Lower leg skin (tissue), 4 donors: ENCODE data around the gene ZNF641. TPM values are rescaled to one million over a fixed set of nuclear protein-coding genes. Genes with fewer than 3 reads are reported as not detected.

Source experiments
- DNase-seq, 2 donors: peaks; one replicate each; pipeline ENCODE4 v3.0.0-alpha.2; 2019; ENCODE audit warnings: low spot score in 2 of 2
- H3K4me3 ChIP-seq: fragments of 200-600 bp; sonication (generic); 2 replicates; pipeline ENCODE4 v1.5.1; 2017; ENCODE audit warnings: mild to moderate bottlenecking, low read depth; ENCODE audit not compliant: poor library complexity, severe bottlenecking
- CTCF ChIP-seq, 3 donors: fragments of 450-650 bp; IDR thresholded peaks; one replicate each; pipeline ENCODE4 v1.5.1; 2016; ENCODE audit warnings: antibody characterized with exemption in 3 of 3, mild to moderate bottlenecking in 3 of 3, moderate library complexity in 2 of 3
- POLR2A ChIP-seq, 2 donors: fragments of 450-650 bp; IDR thresholded peaks; one replicate each; pipeline ENCODE4 v1.6.1; 2016 to 2017; ENCODE audit warnings: antibody characterized with exemption in 2 of 2, mild to moderate bottlenecking in 1 of 2, moderate library complexity in 1 of 2
- WGBS, 2 donors: methylation state at CpG; one replicate each; pipeline ENCODE4 v1.1.5; 2018; 5-methylcytosine and 5-hydroxymethylcytosine counted together
- intact Hi-C: fragments of 100-400 bp; cut with DNase I; formaldehyde crosslinking; loops from one replicate; pipeline ENCODE4 v1.15.0; 2023; ENCODE audit warnings: low total_unique reads
- total RNA-seq, 4 donors: library from RNA; depleted of rRNA; stranded (reverse); fragments of >200 nt; gene quantifications; one replicate each; pipeline ENCODE4 v1.1.0, GENCODE V29; 2016

The ZNF641 gene
- total RNA-seq, 4 donors from 2014 or later = 7.8 to 14.1 (median 12.1) TPM

- WGBS, 2 donors = 80 to 84% methylated on average over 2 of the region's 2 CpGs
- intact Hi-C loops = no loop called here
- no peak overlapping the region for H3K4me3 ChIP-seq
- DNase-seq = no peak
- TF ChIP-seq POLR2A (IDR thresholded peaks at IDR 0.05) = no peak
- no peak for TF ChIP-seq CTCF (IDR thresholded peaks at IDR 0.05)
Measured at GRCh38 chr12:48302161-48302911, 48.4 kb downstream of the ZNF641 start.

GRCh38 chr12:48300774-48301173, 49.9 kb downstream of the ZNF641 start:
- intact Hi-C loops = no loop called here
- WGBS, 2 donors = 81 to 93% methylated on average over 1 of the region's 1 CpG
- DNase-seq = no peak
- H3K4me3 ChIP-seq = no peak overlapping the region
- TF ChIP-seq CTCF (IDR thresholded peaks at IDR 0.05) = no peak
- TF ChIP-seq POLR2A (IDR thresholded peaks at IDR 0.05) = no peak

- DNase-seq = peak; percentile 59 to 89
- TF ChIP-seq POLR2A (IDR thresholded peaks at IDR 0.05) (no peak), CTCF (IDR thresholded peaks at IDR 0.05) (no peak)
- intact Hi-C loops = no loop called here
- WGBS, 2 donors = 6 to 9% methylated on average over 27 to 30 of the region's 30 CpGs
- peak overlapping the region; percentile 14 for H3K4me3 ChIP-seq
Measured at GRCh38 chr12:48296586-48297282, 54.0 kb downstream of the ZNF641 start.

GRCh38 chr12:48292040-48292439, 58.7 kb downstream of the ZNF641 start:
- no peak for DNase-seq
- WGBS, 2 donors = 45 to 49% methylated on average over 2 of the region's 2 CpGs
- intact Hi-C loops = no loop called here
- TF ChIP-seq CTCF (IDR thresholded peaks at IDR 0.05) (no peak), POLR2A (IDR thresholded peaks at IDR 0.05) (no peak)
- no peak overlapping the region for H3K4me3 ChIP-seq

GRCh38 chr12:48291511-48291910, 59.2 kb downstream of the ZNF641 start:
- DNase-seq = no peak
- no peak for TF ChIP-seq CTCF (IDR thresholded peaks at IDR 0.05)
- TF ChIP-seq POLR2A (IDR thresholded peaks at IDR 0.05) = no peak
- intact Hi-C loops = no loop called here
- WGBS, 2 donors = 71 to 73% methylated on average over 2 of the region's 2 CpGs
- H3K4me3 ChIP-seq = no peak overlapping the region
